ENCODE data around the gene TEX44.
"Not testable (repeated sequence)": the region's sequence is repeated elsewhere in the genome, so short reads cannot be mapped to it uniquely, and the experiment has no call there.

TEX44 gene

DNA sequence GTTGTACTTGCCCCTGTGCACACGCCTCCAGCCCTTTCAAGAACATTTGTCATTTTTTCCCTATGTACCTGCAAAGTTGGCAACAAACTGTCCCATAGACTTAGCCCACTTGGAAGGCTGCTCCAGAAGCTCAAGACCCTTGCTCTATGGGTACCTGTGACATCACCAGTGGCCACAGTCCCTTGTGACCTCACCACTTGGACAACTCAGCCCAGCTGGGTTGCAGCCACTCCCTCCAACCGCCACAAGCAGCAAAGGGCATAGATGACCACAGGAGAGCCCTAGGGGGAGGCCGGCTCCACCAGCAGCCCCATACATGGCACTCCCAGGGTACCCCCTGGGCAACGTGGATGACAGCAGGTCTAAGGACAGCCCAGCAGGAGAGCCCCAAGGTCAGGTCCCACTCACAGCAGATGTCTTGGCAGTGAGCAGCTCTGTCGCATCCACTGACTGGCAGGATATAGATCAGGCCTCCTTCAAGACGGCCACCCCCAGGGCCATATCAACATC lies at the start of gene TEX44:
TEX44 (plus strand) TSS at position 229 of the 510 bp plus-strand sequence; CDS start at position 317, 88 bp downstream.
- no peak for DNase-seq

DNA sequence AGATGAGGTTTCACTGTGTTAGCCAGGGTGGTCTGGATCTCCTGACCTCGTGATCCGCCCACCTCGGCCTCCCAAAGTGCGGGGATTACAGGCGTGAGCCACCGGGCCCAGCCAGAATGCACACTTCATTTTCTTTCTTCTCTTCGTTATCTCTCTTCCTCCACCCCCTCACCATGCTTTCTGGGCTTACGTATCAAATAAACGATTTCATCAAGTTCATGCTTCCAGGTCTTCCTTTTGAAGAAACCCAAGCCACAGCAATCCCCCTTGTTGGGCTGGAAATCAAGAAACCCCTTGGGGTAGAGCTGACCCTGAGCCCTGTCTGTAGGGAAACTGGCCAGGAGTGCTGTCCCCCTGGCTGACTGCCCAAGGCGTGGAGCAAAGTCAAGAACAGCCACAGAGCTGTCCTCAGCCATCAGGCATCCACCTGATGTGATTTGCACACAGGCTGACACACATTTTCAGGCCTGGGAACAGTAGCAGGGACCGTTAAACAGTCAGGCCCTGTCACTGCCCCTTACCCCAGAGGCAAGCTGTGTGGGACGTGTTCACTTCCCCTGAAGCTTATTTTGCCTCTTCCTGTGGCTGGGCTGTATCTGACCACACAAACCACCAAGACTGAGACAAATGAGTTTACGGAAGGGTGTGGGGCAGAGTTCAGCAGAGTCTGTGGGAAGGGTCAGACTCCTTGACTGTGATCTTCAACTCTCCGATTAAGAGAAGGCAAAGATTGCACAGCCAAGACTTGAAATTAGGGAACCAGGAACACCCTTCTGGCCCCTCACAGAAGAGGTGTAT lies 47.4 kb upstream of the TEX44 start:
- no peak for DNase-seq

GRCh38 chr2:231546014-231546715 lies 46.5 kb upstream of the TEX44 start:
- no peak for DNase-seq

DNA sequence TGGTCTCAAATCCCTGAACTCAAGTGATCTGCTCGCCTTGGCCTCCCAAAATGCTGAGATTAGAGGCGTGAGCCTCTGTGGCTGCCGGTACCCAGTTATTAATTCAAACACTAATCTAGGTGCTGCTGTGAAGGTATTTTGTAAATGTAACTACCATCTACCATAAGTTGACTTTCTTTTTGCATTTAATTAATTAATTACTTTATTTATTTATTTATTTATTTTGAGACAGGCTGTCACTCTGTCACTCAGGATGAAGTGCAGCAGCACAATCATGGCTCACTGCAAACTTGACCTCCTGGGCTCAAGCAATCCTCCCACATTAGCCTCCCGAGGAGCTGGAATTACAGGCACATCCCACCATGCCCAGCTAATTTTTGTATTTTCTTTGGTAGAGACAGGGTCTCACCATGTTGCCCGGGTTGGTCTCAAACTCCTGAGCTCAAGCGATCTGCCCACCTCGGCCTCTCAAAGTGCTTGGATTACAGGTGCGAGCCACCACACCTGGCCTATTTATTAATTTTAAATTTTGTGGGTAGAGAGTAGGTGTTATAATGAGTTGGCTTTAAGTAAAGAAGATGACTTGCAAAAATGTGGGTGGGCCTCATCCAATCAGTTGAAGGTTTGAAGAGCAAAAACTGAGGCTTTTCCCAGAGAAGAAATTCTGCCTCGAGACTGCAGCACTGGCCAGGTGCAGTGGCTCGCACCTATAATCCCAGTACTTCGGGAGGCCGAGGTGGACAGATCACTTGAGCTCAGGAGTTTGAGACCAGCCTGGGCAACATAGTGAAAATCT lies 45.2 kb upstream of the TEX44 start:
- DNase-seq = no peak

DNA sequence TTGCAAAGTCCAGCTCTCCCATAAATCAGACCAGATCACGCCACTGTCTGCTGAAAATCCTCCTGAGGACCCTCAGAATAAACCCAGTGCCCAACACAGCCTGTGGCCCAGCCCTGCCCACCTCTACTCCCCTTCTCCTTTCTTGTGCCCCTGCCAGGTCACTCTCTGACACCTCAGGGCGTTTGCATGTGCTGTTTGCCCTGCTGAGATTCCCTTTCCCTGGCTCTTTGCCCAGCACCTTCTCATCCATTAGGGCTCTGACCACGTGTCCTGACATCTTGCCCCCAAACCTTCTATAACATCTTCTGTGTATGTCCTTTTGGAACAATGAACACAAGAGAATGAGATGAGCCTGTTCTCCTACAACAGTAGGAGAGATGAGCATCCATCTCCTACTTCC lies 43.9 kb upstream of the TEX44 start:
- DNase-seq = no peak

- DNase-seq = no peak
These were observed 43.0 kb upstream of the TEX44 start for GRCh38 chr2:231549446-231550239.

GRCh38 chr2:231552752-231553151 lies 39.9 kb upstream of the TEX44 start:
- no peak for DNase-seq

- DNase-seq = no peak
These were observed 38.3 kb upstream of the TEX44 start for GRCh38 chr2:231554327-231554726.

- DNase-seq = no peak
These were observed 37.7 kb upstream of the TEX44 start for GRCh38 chr2:231554748-231555545.

DNA sequence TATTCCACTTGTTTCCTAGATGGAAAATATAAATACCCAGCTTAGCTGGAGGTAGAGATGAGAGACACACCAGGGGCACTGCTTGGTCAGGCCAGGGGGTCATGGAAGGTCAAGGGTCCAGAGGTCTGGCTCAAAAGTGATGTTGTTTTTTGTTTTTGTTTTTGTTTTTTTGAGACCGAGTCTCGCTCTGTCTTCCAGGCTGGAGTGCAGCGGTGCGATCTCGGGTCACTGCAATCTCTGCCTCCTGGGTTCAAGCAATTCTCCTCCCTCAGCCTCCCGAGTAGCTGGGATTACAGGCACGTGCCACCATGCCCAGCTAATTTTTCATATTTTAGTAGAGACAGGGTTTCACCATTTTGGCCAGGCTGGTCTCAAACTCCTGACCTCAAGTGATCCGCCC lies 36.2 kb upstream of the TEX44 start:
- DNase-seq = not testable (repeated sequence)

GRCh38 chr2:231556981-231557380 lies 35.7 kb upstream of the TEX44 start:
- DNase-seq = no peak

DNA sequence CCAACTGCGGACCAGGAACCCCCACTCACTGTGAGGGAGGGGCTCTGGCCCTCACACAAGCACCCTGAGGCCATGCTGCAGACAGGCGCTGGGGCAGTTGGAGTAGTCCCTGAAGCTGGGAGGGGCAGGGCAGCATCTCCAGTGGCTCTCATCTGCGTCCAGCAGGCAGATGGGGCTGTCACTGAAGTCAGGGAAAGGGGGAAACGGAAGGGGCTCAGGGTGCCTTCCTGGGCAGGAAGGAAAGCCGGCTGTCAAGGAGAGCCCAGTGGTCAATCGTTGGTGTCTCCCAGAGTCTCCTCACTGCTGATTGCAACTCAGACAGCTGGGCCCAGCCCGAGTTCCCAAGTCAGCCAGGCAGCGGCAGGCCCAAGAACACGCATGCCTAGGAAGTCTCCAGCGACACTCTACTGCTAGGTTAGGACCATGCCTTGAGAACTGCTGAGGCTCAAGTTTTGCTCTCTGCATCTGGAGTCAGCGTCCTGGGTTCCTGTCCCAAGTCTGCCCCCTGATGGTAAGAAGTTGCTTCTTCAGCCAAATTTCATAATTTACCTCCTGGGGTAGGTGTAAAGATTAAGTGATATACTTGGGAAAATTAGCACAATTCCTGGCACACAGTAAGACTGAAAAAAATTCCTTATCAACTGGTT lies 35.0 kb upstream of the TEX44 start:
- DNase-seq = peak; percentile 21

GRCh38 chr2:231563378-231563961 lies 29.2 kb upstream of the TEX44 start:
- no peak for DNase-seq

- DNase-seq = no peak
These were observed 26.6 kb upstream of the TEX44 start for GRCh38 chr2:231565887-231566594.

- DNase-seq = no peak
These were observed 25.5 kb upstream of the TEX44 start for GRCh38 chr2:231567159-231567558.

- no peak for DNase-seq
These were observed 24.4 kb upstream of the TEX44 start for GRCh38 chr2:231568098-231568784.

- no peak for DNase-seq
These were observed 23.8 kb upstream of the TEX44 start for GRCh38 chr2:231568785-231569435.

DNA sequence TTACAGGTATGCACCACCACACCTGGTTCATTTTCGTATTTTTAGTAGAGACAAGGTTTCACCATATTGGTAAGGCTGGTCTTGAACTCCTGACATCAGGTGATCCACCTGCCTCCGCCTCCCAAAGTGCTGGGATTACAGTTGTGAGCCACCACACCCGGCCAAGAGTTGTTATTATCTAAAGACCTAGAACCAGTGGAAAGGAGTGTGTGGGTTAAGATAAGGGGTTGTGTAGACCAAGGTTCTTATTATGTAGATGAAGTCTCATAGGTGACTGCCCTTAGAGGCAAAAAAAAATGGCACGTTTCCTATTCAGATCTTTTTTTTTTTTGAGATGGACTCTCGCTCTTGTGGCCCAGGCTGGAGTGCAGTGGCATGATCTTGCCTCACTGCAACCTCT lies 21.7 kb upstream of the TEX44 start:
- not testable (repeated sequence) for DNase-seq

All from NCI-H2029 treated with DMSO at 0.1 percent for 48 hours (cell line).